Measurements from ENCODE around the gene NANOS2.

Gene NANOS2

GRCh38 chr19:45890877-45891276 lies 23.7 kb downstream of the NANOS2 start:
- DNase-seq = no peak

GRCh38 chr19:45889210-45889885 lies 25.2 kb downstream of the NANOS2 start:
- no peak for DNase-seq

- no peak for DNase-seq
Measured at GRCh38 chr19:45887200-45887710, 27.3 kb downstream of the NANOS2 start.

- DNase-seq = peak; percentile 87 to 90
Measured at GRCh38 chr19:45886427-45887199, 28.0 kb downstream of the NANOS2 start.

- peak; percentile 87 to 89 for DNase-seq
Measured at GRCh38 chr19:45885556-45886426, 28.8 kb downstream of the NANOS2 start, which contains the start of gene IRF2BP1. IRF2BP1 (minus strand) TSS chr19:45886141; CDS start chr19:45885774, 367 bp downstream.

GRCh38 chr19:45884682-45885555 lies 29.7 kb downstream of the NANOS2 start:
- DNase-seq = peak in 1 of 2 donors; percentile 41

GRCh38 chr19:45883881-45884681 lies 30.5 kb downstream of the NANOS2 start:
- no peak for DNase-seq

GRCh38 chr19:45883586-45883880 lies 31.0 kb downstream of the NANOS2 start:
- no peak for DNase-seq

- peak; percentile 89 to 90 for DNase-seq
Measured at GRCh38 chr19:45882652-45883585, 31.7 kb downstream of the NANOS2 start.

- DNase-seq = no peak
Measured at GRCh38 chr19:45881909-45882528, 32.6 kb downstream of the NANOS2 start.

GRCh38 chr19:45881082-45881908 lies 33.3 kb downstream of the NANOS2 start:
- no peak for DNase-seq

- no peak for DNase-seq
Measured at GRCh38 chr19:45879971-45880370, 34.6 kb downstream of the NANOS2 start.

GRCh38 chr19:45879055-45879454 lies 35.5 kb downstream of the NANOS2 start:
- DNase-seq = no peak

GRCh38 chr19:45878043-45878794 lies 36.4 kb downstream of the NANOS2 start:
- no peak for DNase-seq

- DNase-seq = peak; percentile 38 to 54
Measured at GRCh38 chr19:45876411-45877197, 38.0 kb downstream of the NANOS2 start.

- DNase-seq = no peak
Measured at GRCh38 chr19:45876161-45876410, 38.5 kb downstream of the NANOS2 start.

GRCh38 chr19:45874620-45874966 lies 40.0 kb downstream of the NANOS2 start:
- DNase-seq = no peak
